Transverse colon (tissue), 4 donors: ENCODE data around the gene FGFBP1. TPM values are rescaled to one million over a fixed set of nuclear protein-coding genes. Genes with fewer than 3 reads are reported as not detected.

Experiments used
- DNase-seq: peaks from one replicate; pipeline ENCODE4 v3.0.0-alpha.2; 2019
- H3K27ac ChIP-seq, 4 donors: fragments of 200-600 bp; sonication (generic); 2 replicates each; pipeline ENCODE4 v1.5.1; 2016 to 2018; ENCODE audit warnings: inconsistent platforms in 4 of 4
- H3K27me3 ChIP-seq: fragments of 200-600 bp; sonication (generic); 2 replicates; pipeline ENCODE4 v1.5.1; 2017; ENCODE audit warnings: inconsistent platforms
- H3K36me3 ChIP-seq, 4 donors: fragments of 200-600 bp; sonication (generic); 2 replicates each; pipeline ENCODE4 v1.5.1; 2017 to 2019; ENCODE audit warnings: inconsistent platforms in 4 of 4
- H3K4me1 ChIP-seq, 4 donors: fragments of 200-600 bp; sonication (generic); 2 replicates each; pipeline ENCODE4 v1.5.1; 2017 to 2020; ENCODE audit warnings: inconsistent platforms in 4 of 4
- H3K4me3 ChIP-seq, 4 donors: fragments of 200-600 bp; sonication (generic); 1 replicate in 1 of 4; 2 replicates in 3 of 4; pipeline versions ENCODE4 v1.5.1 to v1.6.1; 2017 to 2019; ENCODE audit warnings: inconsistent platforms in 4 of 4
- H3K9me3 ChIP-seq, 2 donors: fragments of 200-600 bp; sonication (generic); 2 replicates each; pipeline ENCODE4 v1.5.1; 2017 to 2019; ENCODE audit warnings: inconsistent platforms in 2 of 2
- EP300 ChIP-seq: sonication (generic); formaldehyde crosslinking; IDR thresholded peaks from one replicate; pipeline ENCODE4 v1.6.1; 2017; ENCODE audit warnings: antibody characterized with exemption, low read depth
- POLR2A ChIP-seq: fragments of 450-650 bp; IDR thresholded peaks from one replicate; pipeline ENCODE4 v1.6.1; 2016; ENCODE audit warnings: antibody characterized with exemption, mild to moderate bottlenecking, moderate library complexity
- POLR2AphosphoS5 ChIP-seq, 3 donors: sonication (generic); formaldehyde crosslinking; IDR thresholded peaks; one replicate each; pipeline ENCODE4 v1.6.1; 2016; ENCODE audit warnings: antibody characterized with exemption in 3 of 3
- WGBS, 2 donors: methylation state at CpG; one replicate each; pipeline ENCODE4 v1.1.5; 2018; ENCODE audit warnings: low coverage in 1 of 2; 5-methylcytosine and 5-hydroxymethylcytosine counted together
- in situ Hi-C, 4 donors: fragments of 200-750 bp; cut with MboI; loops; one replicate each; pipeline versions ENCODE4 v1.15.0 to v1.15.1; 2017; ENCODE audit warnings: low sequenced_read_pairs in 3 of 4, low pct_ligation_motif_present in 1 of 4, low pct_unique_long_range_greater_than_20kb in 1 of 4
- intact Hi-C: fragments of 100-400 bp; cut with DNase I; formaldehyde crosslinking; loops from one replicate; pipeline ENCODE4 v1.15.1; 2023; ENCODE audit warnings: low total_unique reads
- total RNA-seq, 4 donors: library from RNA; depleted of rRNA; stranded (reverse); fragments of >200 nt; gene quantifications; one replicate each; pipeline ENCODE4 v1.1.0, GENCODE V29; 2016
- TF ChIP-seq, protein P1 (sequence below), 5 experiments: fragments of 200-600 bp in 3 of 5; fragments of 450-650 bp in 2 of 5; sonication (generic) in 3 of 5; IDR thresholded peaks; 1 replicate in 2 of 5; 2 replicates in 3 of 5; pipeline ENCODE4 v1.5.1; 2016 to 2017; ENCODE audit warnings: antibody characterized with exemption in 5 of 5, inconsistent platforms in 3 of 5, mild to moderate bottlenecking in 2 of 5, moderate library complexity in 1 of 5

The FGFBP1 gene
- 10 to 100 TPM in 2 of 4 donors, 1 to 10 TPM in 2; 7.0 to 12.6 (median 10.1) TPM for total RNA-seq

- TF ChIP-seq EP300 (no peak), POLR2A (no peak), POLR2AphosphoS5 (IDR thresholded peaks at IDR 0.05) (no peak)
- TF ChIP-seq, protein P1, sequence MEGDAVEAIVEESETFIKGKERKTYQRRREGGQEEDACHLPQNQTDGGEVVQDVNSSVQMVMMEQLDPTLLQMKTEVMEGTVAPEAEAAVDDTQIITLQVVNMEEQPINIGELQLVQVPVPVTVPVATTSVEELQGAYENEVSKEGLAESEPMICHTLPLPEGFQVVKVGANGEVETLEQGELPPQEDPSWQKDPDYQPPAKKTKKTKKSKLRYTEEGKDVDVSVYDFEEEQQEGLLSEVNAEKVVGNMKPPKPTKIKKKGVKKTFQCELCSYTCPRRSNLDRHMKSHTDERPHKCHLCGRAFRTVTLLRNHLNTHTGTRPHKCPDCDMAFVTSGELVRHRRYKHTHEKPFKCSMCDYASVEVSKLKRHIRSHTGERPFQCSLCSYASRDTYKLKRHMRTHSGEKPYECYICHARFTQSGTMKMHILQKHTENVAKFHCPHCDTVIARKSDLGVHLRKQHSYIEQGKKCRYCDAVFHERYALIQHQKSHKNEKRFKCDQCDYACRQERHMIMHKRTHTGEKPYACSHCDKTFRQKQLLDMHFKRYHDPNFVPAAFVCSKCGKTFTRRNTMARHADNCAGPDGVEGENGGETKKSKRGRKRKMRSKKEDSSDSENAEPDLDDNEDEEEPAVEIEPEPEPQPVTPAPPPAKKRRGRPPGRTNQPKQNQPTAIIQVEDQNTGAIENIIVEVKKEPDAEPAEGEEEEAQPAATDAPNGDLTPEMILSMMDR (IDR thresholded peaks at IDR 0.05): no peak
- intact Hi-C loops: no loop called here
- Histone ChIP-seq H3K36me3 (no peaks in the 10 kb centered on the region), H3K4me3 (no peak within 1 kb of the TSS), H3K9me3 (no peaks in the 10 kb centered on the region), H3K27ac (peak within 1 kb of the TSS; percentile 70 to 81 (median 76)), H3K27me3 (no peaks in the 10 kb centered on the region), H3K4me1 (peaks cover 0 to 30% (median 16%) of the 10 kb centered on the region in 4 donors)
- no peak for DNase-seq
- in situ Hi-C loops: no loop called here
- WGBS, 2 donors: 13 to 46% methylated on average over 4 of the region's 4 CpGs
Measured at GRCh38 chr4:15938640-15939039, at the start of gene FGFBP1. Gene FGFBP1, minus strand, starts transcription at chr4:15938740. Its CDS starts 2,108 bp downstream, at chr4:15936632.

DNA sequence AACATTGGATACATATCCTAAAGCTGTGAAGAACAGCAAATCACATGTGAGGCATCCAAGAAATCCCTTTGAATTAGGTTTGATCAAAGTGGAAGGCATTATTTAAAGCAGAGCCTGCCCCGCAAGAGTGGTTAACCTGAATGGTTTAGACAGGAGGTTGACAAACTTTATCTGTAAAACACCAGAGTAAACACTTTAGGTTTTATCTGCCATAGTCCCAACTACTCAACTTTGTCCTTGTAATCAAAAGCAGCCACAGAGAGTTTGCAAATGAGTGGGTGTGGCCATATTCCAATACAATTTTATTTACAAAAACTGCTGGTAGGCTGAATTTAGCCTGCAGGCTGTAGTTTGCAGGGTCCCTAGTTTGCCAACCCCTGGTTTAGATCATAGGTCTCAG, 49.7 kb upstream of the FGFBP1 start:
- no peaks in the 10 kb centered on the region for H3K27me3 ChIP-seq
- DNase-seq: no peak
- peaks cover 0 to 6% (median 0%) of the 10 kb centered on the region in 4 donors for H3K4me1 ChIP-seq
- WGBS, 2 donors: 54 to 56% methylated on average over 1 of the region's 1 CpG
- in situ Hi-C loops (loop anchor here in 1 of 4 donors (25.0 kb wide), 1 partner anchor 501 kb away; no protein-coding TSS in a partner anchor), intact Hi-C loops (no loop called here)
- H3K27ac ChIP-seq: no peak overlapping the region
- TF ChIP-seq POLR2AphosphoS5 (IDR thresholded peaks at IDR 0.05) (no peak), POLR2A (no peak), EP300 (no peak)
- TF ChIP-seq, protein P1 (IDR thresholded peaks at IDR 0.05): no peak
- peaks cover 0 to 5% (median 0%) of the 10 kb centered on the region in 4 donors for H3K36me3 ChIP-seq
- H3K9me3 ChIP-seq: no peaks in the 10 kb centered on the region
- H3K4me3 ChIP-seq: no peak overlapping the region

DNA sequence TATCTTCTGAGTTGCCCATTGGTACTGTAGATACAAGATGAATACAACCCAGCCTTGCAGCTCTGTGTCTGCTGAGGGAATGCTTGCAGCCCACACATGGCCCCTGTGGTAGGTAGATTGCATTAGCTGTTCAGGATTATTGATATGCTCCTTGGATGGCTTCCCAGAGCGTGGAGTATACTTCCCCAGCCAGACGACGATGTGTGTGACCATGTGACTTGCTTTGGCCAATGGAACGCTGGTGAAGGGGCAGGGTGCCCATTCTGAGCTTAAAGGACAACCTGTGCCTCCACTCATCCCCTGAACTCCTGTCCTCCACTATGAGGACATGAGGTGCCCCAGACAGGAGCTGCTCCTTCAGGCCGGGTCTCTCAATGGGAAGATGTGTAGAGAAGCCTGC, 48.4 kb upstream of the FGFBP1 start:
- TF ChIP-seq, protein P1 (IDR thresholded peaks at IDR 0.05): no peak
- TF ChIP-seq POLR2A (no peak), EP300 (no peak), POLR2AphosphoS5 (IDR thresholded peaks at IDR 0.05) (no peak)
- Histone ChIP-seq H3K4me3 (no peak overlapping the region), H3K4me1 (peaks cover 0 to 6% (median 0%) of the 10 kb centered on the region in 4 donors), H3K36me3 (peaks cover 0 to 5% (median 0%) of the 10 kb centered on the region in 4 donors), H3K27ac (no peak overlapping the region), H3K27me3 (no peaks in the 10 kb centered on the region), H3K9me3 (no peaks in the 10 kb centered on the region)
- 64% methylated on average over 5 of the region's 5 CpGs; no CpG with 5 or more reads in 1 of the 2 donors for WGBS, 2 donors
- DNase-seq: no peak
- intact Hi-C loops: no loop called here
- in situ Hi-C loops: loop anchor here in 1 of 4 donors (25.0 kb wide), 1 partner anchor 500 kb away; no protein-coding TSS in a partner anchor

DNA sequence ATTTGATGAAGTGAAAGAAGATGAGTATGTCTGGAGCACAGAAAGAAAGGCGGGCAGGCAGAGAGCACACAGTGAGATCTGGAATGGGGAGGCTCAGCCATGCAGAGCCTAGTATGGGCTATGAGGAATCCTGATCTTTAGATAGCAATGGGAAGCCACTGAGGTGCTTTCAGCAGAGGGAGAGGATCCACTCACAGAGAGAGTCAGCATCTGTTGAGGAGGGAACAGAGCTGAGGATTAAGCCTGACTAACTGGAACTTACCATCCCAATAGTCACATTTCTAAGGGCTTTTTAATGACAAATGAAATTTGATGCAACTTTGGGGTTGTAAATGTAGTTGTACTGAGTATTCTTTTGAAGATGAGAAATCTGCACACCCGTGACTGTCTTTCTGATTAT, 45.1 kb upstream of the FGFBP1 start:
- TF ChIP-seq POLR2AphosphoS5 (IDR thresholded peaks at IDR 0.05): no peak
- TF ChIP-seq EP300: no peak
- no peak for TF ChIP-seq POLR2A
- TF ChIP-seq, protein P1 (IDR thresholded peaks at IDR 0.05): no peak
- no peak overlapping the region for H3K4me3 ChIP-seq
- H3K4me1 ChIP-seq: peaks cover 0 to 4% (median 0%) of the 10 kb centered on the region in 4 donors
- no peaks in the 10 kb centered on the region for H3K27me3 ChIP-seq
- intact Hi-C loops: no loop called here
- H3K27ac ChIP-seq: no peak overlapping the region
- peaks cover 0 to 5% (median 0%) of the 10 kb centered on the region in 4 donors for H3K36me3 ChIP-seq
- no peak for DNase-seq
- in situ Hi-C loops: loop anchor here in 1 of 4 donors (25.0 kb wide), 1 partner anchor 496 kb away; no protein-coding TSS in a partner anchor
- no peaks in the 10 kb centered on the region for H3K9me3 ChIP-seq
- 76 to 90% methylated on average over 2 of the region's 2 CpGs for WGBS, 2 donors
